SK-N-DZ (cell line): ENCODE data around the gene LDB1. TPM values are rescaled to one million over a fixed set of nuclear protein-coding genes. Genes with fewer than 3 reads are reported as not detected.

Experiments
- DNase-seq: peaks from one replicate; pipeline ENCODE4 v3.0.0-alpha.2; 2015; ENCODE audit warnings: low spot score
- polyA plus RNA-seq, 2 experiments: library from polyadenylated mRNA; depleted of rRNA; stranded (reverse); fragments of >200 nt; gene quantifications; 2 replicates each; pipeline ENCODE4 v1.2.3, GENCODE V29; 2014

LDB1 gene, protein sequence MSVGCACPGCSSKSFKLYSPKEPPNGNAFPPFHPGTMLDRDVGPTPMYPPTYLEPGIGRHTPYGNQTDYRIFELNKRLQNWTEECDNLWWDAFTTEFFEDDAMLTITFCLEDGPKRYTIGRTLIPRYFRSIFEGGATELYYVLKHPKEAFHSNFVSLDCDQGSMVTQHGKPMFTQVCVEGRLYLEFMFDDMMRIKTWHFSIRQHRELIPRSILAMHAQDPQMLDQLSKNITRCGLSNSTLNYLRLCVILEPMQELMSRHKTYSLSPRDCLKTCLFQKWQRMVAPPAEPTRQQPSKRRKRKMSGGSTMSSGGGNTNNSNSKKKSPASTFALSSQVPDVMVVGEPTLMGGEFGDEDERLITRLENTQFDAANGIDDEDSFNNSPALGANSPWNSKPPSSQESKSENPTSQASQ
- polyA plus RNA-seq (2014; cell fraction: cytosol; rRNA removed), result 61.6 and 73.8 TPM in 2 replicates
- polyA plus RNA-seq (2014; cell fraction: nucleus; rRNA removed), result 187 and 202 TPM in 2 replicates

DNA sequence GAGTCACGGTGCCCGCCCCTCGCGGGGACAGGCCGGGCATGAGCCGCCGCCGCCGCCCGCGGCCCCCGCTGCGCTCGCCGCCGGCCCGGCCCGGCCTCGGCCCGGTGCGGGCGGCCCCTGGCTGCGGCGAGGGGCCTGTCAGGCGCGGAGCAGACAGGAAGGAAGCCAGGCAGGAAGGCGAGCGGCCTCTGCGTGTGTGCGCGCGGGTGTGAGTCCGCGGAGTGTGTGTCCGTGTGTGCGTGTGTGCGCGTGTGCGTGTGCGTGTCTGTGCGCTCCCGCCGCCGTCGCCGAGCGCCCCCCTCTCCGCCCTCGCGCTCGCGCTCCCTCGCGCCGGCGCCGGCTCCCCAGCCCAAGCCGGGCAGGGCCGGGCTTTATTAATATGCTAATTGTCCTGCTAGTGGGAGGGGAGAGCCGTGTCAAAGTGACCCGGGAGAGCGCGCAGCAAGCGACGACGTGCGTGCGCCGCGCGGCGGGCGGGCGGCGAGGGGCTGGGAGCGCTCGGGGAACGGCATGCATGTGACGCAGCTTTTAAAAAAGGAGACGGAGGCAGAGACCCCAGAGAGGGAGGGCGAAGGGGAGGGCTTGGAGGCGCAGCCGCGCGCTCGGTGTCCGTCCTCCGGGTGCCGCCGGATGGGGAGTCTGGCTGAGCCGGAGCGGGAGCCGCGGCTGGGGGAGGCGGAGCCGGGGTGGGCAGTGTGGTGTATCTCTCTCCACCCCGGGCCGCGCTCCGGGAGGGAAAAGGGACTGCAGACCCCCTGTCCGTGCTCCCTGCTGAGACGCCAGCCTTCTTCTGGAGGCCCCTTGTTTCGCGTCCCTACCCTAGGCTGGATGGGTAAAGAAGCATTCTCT is at the start of gene LDB1:
TSS of gene LDB1 (minus strand) at position 227 of the 849 bp plus-strand sequence. CDS start 258 bp downstream, outside the sequence.
- DNase-seq, result peak; percentile 92

DNA sequence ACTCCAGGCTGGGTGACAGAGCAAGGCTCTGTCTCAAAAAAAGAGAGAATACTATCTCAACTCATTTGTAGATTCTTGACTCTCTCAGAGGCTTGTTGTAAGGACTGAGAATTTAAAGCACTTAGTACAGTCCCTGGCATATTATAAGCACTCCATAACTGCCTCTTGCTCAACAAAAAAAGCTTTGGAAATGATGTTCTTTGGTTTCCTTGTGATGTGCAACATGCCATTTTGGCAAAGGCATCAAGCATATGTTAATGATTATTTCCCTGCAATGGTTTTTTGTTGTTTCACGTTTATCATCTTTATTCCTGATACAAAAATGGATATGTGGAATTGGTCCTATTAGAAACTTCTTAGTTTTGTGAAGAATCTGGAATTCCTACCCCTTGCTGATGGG is 47.7 kb upstream of the LDB1 start:
- no peak for DNase-seq

DNA sequence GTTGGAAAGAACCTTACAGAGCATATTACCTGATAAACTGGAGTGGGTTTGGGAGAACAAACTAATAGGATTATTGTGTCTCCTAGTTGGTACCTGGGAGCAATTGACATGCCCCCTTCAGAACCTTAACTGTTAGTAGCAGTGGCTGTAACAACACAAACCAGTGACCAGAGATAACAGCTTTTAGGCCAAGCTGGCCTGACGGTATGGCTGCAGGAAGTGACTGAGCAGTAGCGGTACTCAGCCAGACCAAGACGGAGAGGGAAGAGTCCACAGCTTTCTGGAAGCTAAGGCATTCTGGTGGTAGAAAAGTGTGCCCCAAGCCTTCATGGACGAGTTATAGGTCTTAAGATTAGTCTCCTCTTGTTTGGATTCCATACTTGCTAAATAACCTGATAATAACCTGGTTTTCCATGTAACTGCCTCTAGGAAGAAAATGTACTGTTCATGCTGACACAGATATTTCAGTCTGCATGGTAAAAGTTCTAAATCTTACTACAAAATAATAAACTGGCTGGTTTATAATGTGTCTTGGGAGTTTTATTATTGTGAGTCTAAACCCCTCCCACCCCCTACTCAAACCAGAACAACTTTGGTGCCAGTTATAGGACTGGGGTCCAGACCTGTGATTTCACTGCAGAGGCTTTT is 43.3 kb upstream of the LDB1 start:
- DNase-seq, result no peak

DNA sequence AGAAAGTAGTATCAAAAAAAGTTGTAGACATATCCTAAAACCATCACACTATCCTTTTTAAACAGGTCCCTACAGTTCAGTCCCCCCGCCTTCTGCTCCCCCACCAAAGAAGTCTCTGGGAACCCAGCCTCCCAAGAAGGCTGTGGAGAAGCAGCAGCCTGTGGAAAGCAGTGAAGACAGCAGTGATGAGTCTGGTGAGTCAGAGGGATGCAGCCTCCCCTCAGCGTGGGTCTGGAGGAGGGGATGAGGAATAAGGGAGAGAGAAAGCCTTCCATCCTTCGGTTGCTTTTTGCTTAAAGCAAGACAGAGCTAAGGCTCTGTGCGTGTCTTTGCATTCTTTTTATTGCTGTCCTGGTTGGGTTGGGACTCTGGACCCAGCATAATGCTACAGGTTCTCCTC is 39.7 kb upstream of the LDB1 start:
- DNase-seq, result no peak

DNA sequence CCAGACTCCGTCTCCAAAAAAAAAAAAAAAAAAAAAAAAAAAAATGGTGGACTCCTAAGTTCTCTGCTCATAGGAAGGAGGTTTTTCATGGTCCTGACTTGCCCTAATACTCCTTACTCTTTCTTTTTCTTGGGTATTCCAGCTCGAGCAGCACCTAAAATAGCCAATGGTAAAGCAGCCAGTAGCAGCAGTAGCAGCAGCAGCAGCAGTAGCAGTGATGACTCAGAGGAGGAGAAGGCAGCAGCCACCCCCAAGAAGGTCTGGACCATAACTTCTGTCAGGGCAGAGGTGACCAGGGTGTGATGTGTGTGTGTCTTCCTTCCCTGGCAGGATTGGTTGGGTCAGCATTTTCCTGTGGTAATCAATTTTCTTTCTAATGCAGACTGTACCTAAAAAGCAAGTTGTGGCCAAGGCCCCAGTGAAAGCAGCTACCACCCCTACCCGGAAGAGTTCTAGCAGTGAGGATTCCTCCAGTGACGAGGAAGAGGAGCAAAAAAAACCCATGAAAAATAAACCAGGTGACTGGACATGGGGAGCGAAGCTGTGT is 39.0 kb upstream of the LDB1 start:
- DNase-seq, result no peak

DNA sequence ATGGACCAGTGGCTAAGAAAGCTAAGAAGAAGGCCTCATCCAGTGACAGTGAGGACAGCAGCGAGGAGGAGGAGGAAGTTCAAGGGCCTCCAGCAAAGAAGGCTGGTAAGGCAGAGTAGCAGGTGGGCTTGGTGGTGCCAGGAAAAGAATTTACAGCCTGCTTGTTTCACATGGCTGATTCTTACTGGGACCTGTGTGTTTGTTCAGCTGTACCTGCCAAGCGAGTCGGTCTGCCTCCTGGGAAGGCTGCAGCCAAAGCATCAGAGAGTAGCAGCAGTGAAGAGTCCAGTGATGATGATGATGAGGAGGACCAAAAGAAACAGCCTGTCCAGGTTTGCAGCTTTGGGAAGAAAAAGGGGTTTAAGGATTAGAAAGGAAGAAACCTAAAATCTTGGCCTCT is 37.1 kb upstream of the LDB1 start:
- DNase-seq, result no peak

DNA sequence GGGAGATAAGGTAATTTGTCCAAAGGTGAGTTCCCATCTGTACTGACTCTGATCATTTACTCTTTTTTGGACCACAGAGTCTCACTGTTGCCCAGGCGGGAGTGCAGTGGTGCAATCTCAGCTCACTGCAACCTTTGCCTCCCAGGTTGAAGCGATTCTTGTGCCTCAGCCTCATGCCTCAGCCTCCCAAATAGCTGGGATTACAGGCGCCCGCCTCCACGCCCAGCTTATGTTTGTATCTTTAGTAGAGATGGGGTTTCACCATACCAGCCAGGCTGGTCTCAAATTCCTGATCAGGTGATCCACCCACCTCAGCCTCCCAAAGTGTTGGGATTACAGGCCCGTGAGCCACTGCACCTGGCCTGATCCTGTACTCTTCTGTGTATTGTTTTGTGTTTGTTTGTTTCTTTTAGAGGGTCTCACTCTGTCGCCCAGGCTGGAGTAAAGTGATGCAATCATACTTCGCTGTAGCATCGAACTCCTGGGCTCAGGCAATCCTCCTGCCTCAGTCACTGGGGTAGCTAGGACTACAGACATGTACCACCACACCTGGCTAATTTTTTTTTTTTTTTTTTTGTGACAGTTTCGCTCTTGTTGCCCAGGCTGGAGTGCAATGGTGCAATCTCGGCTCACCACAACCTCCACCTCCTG is 34.4 kb upstream of the LDB1 start:
- no peak for DNase-seq

DNA sequence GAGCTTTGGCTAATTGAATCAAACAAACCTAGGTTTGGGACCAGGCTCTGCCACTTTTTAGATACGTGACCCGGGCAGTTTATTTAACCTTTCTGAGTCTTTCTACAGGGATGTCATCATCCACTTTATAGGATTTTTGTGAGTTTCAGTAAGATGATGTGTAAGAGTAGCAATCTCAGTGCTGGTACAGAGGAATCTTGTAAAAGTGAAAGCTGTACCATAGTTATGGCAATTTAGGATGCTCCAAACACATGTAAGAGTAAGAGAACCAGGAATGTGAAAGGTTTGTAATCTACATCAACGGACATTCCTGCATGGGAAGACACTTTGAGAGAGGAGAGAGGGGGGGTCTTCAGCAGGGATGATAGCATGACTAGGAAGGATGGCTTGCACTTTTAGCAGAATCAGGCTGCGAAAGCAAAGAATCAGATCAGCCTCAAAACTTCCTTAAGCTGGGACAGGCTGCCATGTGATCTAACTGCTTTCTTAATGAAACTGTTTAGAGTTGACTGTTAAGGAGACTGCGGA is 33.0 kb upstream of the LDB1 start:
- no peak for DNase-seq

DNA sequence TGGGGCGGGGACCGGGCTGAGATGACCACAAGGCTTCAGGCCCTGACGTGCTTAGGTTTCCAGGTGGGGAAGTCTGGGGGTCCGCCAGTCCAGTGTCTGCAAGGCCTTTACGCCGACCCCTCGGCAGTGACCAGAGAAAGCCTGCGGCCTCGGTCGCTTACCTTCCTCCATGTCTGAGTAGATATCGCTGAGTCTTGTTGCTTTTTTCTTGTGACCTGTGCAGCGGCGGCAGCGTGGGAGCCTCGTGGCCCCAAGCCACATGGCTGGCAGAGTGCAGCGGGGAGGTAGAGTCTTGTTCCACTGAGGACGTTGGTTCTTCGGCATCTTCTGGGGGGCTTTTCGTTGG is 32.4 kb upstream of the LDB1 start:
- DNase-seq, result no peak

DNA sequence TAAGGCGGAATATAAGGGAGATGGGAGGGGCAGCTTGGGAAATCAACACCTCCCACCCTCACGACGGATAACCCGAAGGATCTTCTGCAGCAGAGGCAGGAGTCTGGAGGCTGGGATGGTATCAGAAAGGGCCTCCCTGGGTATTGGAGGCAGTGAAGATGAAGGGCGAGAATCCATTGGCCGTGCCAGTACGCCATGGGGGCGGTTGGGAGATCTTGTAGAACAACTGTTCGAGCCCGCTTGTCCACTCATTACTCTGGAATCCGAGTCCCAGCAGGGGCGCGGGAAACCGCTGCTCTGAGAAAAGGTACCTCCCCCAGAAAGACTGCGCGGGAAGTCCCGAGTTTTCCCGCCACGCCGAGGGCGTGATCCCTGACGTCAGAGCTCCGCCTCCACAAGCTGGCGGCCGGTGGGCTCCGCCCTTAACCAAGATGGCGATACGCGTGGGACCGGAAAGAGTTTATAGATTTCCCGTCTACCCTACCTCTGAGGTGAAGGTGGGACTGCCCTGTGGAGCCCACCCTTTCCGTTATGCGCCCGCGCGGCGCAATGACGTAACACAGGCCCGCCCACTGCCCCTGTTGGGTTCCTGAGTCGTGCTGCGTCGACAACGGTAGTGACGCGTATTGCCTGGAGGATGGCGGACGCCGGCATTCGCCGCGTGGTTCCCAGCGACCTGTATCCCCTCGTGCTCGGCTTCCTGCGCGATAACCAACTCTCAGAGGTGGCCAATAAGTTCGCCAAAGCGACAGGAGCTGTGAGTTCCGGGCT is 31.8 kb upstream of the LDB1 start, which contains the start of gene NOLC1:
TSS of gene NOLC1 (plus strand) at position 616 of the 771 bp plus-strand sequence. CDS start at position 638, 22 bp downstream.
- DNase-seq, result peak; percentile 99

DNA sequence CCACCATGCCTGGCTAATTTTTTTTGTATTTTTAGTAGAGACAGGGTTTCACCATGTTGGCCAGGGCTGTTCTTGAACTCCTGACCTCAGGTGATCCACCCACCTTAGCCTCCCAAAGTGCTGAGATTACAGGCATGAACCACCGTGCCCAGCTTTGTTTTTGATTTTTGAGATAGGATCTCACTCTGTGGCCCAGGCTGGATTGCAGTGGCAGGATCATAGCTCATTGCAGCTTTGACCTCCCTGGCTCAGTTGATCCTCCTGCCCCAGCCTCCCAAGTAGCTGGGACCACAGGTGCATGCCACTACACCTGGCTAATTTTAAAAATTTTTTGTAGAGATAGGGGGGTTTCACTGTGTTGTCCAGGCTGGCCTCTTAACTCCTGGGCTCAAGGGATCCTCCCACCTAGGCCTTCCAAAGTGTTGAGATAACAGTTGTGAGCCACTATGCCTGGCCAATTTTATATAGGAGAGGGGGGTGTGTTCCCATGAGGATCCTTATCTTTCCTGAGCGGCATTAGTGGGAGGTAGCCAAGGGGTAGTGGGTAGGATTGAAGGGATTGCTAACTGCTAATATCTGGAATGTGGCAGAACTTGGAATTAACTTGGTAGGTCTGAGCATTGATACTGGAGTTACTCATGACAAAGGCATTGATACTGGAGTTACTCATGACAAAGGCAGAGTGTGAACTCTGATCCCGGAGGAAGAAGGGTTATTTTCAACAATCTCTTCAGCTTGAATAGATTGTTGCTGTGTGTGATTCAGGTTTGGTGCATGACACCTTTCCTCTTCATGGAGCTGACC is 31.0 kb upstream of the LDB1 start:
- no peak for DNase-seq

DNA sequence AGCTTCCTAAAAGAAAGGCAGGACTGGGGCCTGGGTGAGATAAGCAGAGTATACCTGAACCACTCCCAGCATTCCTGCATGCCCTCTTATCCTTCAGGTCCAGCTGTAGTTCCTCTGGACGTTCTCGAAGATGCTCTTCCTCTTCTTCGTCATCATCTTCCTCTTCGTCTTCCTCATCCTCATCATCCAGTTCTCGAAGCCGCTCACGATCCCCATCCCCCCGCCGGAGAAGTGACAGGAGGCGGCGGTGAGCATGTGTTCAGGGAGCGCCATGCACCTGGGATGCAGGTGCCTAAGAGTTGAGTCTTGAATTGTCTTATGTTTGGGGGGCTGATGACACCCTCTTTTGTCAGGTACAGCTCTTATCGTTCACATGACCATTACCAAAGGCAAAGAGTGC is 28.1 kb upstream of the LDB1 start:
- no peak for DNase-seq

DNA sequence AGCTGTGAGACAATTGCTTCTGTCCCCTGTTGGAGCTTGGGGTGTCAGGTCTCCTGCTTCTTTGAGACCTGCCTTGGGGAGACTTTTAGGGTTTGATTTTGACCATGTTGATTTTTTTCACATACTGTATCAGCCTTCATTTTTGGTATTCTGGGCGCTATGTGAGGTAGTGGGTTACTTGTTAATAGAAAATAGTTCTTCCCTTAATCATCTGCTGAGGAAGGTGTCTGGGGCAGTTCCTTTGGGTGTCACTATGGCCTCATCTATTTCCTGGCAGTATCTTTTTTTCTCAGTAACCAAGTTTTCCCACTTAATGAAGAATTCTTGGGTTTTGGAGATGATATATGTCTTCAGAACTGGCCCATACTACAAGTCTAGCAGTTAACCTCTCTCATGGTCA is 27.4 kb upstream of the LDB1 start:
- DNase-seq, result no peak

DNA sequence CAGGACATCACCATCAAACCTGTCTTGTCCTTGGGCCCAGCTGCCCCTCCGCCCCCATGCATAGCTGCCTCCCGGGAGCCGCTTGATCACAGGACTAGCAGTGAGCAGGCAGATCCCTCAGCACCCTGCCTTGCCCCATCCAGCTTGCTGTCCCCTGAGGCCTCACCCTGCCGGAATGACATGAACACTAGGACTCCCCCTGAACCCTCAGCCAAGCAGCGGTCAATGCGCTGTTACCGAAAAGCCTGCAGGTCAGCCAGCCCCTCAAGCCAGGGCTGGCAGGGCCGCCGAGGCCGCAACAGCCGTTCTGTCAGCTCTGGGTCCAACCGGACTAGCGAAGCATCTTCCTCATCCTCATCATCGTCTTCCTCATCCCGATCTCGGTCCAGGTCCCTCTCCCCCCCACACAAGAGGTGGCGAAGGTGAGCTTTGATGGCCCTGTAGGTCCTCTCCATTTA is 26.8 kb upstream of the LDB1 start:
- DNase-seq, result no peak

DNA sequence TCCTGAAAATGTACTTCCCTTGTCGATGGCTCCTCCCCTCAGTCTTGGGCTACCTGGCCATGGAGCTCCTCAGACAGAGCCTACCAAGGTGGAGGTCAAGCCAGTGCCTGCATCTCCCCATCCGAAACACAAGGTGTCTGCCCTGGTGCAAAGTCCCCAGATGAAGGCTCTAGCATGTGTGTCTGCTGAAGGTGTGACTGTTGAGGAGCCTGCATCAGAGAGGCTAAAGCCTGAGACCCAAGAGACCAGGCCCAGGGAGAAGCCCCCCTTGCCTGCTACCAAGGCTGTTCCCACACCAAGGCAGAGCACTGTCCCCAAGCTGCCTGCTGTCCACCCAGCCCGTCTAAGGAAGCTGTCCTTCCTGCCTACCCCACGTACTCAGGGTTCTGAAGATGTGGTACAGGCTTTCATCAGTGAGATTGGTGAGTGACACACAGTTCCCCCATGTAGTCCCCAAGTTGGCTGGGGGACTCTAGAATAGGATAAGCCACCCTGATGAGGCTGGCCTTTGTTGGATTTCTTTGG is 21.5 kb upstream of the LDB1 start:
- DNase-seq, result no peak

DNA sequence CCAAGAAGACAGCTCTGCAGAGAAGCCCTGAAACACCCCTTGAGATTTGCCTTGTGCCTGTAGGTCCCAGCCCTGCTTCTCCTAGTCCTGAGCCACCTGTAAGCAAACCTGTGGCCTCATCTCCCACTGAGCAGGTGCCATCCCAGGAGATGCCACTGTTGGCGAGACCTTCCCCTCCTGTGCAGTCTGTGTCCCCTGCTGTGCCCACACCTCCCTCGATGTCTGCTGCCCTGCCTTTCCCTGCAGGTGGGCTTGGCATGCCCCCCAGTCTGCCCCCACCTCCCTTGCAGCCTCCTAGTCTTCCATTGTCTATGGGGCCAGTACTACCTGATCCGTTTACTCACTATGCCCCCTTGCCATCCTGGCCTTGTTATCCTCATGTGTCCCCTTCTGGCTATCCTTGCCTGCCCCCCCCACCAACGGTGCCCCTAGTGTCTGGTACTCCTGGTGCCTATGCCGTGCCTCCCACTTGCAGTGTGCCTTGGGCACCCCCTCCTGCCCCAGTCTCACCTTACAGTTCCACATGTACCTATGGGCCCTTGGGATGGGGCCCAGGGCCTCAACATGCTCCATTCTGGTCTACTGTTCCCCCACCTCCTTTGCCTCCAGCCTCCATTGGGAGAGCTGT is 20.9 kb upstream of the LDB1 start:
- DNase-seq, result no peak

DNA sequence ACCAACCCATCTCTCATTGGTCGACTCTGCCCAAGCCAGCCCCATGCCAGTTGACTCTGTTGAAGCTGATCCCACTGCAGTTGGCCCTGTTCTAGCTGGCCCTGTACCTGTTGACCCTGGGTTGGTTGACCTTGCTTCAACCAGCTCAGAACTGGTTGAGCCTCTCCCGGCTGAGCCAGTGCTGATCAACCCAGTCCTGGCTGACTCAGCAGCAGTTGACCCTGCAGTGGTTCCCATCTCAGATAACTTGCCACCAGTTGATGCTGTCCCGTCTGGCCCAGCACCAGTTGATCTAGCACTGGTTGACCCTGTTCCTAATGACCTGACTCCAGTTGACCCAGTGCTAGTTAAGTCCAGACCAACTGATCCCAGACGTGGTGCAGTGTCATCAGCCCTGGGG is 20.1 kb upstream of the LDB1 start:
- DNase-seq, result no peak

DNA sequence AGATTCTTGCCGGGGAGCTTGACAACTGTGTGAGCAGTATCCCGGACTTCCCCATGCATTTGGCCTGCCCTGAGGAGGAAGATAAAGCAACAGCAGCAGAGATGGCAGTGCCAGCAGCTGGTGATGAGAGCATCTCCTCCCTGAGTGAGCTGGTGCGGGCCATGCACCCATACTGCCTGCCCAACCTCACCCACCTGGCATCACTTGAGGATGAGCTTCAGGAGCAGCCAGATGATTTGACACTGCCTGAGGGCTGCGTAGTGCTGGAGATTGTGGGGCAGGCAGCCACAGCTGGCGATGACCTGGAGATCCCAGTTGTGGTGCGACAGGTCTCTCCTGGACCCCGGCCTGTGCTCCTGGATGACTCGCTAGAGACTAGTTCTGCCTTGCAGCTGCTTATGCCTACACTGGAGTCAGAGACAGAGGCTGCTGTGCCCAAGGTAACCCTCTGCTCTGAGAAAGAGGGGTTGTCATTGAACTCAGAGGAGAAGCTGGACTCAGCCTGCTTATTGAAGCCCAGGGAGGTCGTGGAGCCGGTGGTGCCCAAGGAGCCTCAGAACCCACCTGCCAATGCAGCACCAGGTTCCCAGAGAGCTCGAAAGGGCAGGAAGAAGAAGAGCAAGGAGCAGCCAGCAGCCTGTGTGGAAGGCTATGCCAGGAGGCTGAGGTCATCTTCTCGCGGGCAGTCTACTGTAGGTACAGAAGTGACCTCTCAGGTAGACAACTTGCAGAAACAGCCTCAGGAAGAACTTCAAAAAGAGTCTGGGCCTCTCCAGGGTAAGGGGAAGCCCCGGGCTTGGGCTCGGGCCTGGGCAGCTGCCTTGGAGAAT is 19.3 kb upstream of the LDB1 start:
- no peak for DNase-seq
